Mesenchymal stem cell (in vitro differentiated cells and primary cell): Measurements from ENCODE around the gene CCDC9.
"Not testable (repeated sequence)": the region's sequence is repeated elsewhere in the genome, so short reads cannot be mapped to it uniquely, and the experiment has no call there.

Experiments used
- DNase-seq: peaks from one replicate; pipeline ENCODE4 v3.0.0-alpha.2; 2013
- H2AFZ ChIP-seq: one replicate; pipeline ENCODE4 v1.6.1; 2013; ENCODE audit warnings: low read depth, mild to moderate bottlenecking, control low read depth, inconsistent platforms, low read length, moderate library complexity
- H2AK5ac ChIP-seq: 2 replicates; pipeline ENCODE4 v1.6.1; 2013; ENCODE audit warnings: low read length, moderate library complexity, mild to moderate bottlenecking, inconsistent platforms; ENCODE audit not compliant: severe bottlenecking
- H2BK120ac ChIP-seq: one replicate; pipeline ENCODE4 v1.6.1; 2013; ENCODE audit warnings: low read depth, mild to moderate bottlenecking, inconsistent platforms, low read length, moderate library complexity
- H2BK12ac ChIP-seq, 2 experiments: one replicate each; pipeline ENCODE4 v1.6.1; 2013; ENCODE audit warnings: inconsistent platforms in 2 of 2, low read length in 2 of 2, mild to moderate bottlenecking in 2 of 2, moderate library complexity in 2 of 2, control low read depth in 1 of 2
- H2BK15ac ChIP-seq: one replicate; pipeline ENCODE4 v1.6.1; 2013; ENCODE audit warnings: mild to moderate bottlenecking, low read depth, inconsistent platforms; ENCODE audit not compliant: poor library complexity, severe bottlenecking
- H2BK5ac ChIP-seq: 2 replicates; pipeline ENCODE4 v1.6.1; 2013; ENCODE audit warnings: low read depth, mild to moderate bottlenecking, low read length, control low read depth, inconsistent platforms; ENCODE audit not compliant: poor library complexity, severe bottlenecking
- H3K14ac ChIP-seq, 2 experiments: one replicate each; pipeline ENCODE4 v1.6.1; 2013; ENCODE audit warnings: inconsistent platforms in 2 of 2, low read length in 2 of 2, control low read depth in 1 of 2, mild to moderate bottlenecking in 1 of 2, moderate library complexity in 1 of 2
- H3K18ac ChIP-seq, 2 experiments: one replicate each; pipeline ENCODE4 v1.6.1; 2013; ENCODE audit warnings: inconsistent platforms in 2 of 2, low read length in 2 of 2, control low read depth in 1 of 2, low read depth in 1 of 2, mild to moderate bottlenecking in 1 of 2
- H3K23ac ChIP-seq, 2 experiments: one replicate each; pipeline ENCODE4 v1.6.1; 2013; ENCODE audit warnings: inconsistent platforms in 2 of 2, low read length in 2 of 2, mild to moderate bottlenecking in 2 of 2, moderate library complexity in 2 of 2, control low read depth in 1 of 2
- H3K27ac ChIP-seq: 2 replicates; pipeline ENCODE4 v1.5.1; 2013; ENCODE audit warnings: mild to moderate bottlenecking, moderate library complexity, low read length, control low read depth, inconsistent platforms; ENCODE audit not compliant: poor library complexity, severe bottlenecking
- H3K27me3 ChIP-seq, 2 experiments: 2 replicates each; pipeline versions ENCODE4 v1.6.1 to v1.7.0; 2013; ENCODE audit warnings: low read length in 2 of 2, mild to moderate bottlenecking in 2 of 2, moderate library complexity in 2 of 2, control low read depth in 1 of 2, inconsistent platforms in 1 of 2; ENCODE audit not compliant: control insufficient read depth in 1 of 2, insufficient read depth in 1 of 2
- H3K36me3 ChIP-seq, 2 experiments: 2 replicates each; pipeline versions ENCODE4 v1.6.1 to v1.7.0; 2013; ENCODE audit warnings: low read length in 2 of 2, control low read depth in 1 of 2, inconsistent platforms in 1 of 2, low read depth in 1 of 2, mild to moderate bottlenecking in 1 of 2; ENCODE audit not compliant: insufficient read depth in 2 of 2, control insufficient read depth in 1 of 2
- H3K4ac ChIP-seq, 2 experiments: one replicate each; pipeline ENCODE4 v1.6.1; 2013; ENCODE audit warnings: inconsistent platforms in 2 of 2, low read length in 2 of 2, mild to moderate bottlenecking in 2 of 2, moderate library complexity in 2 of 2, control low read depth in 1 of 2, low read depth in 1 of 2
- H3K4me1 ChIP-seq: 2 replicates; pipeline ENCODE4 v1.6.1; 2013; ENCODE audit warnings: low read depth, low read length, control low read depth; ENCODE audit not compliant: control insufficient read depth, insufficient read depth
- H3K4me2 ChIP-seq: 2 replicates; pipeline ENCODE4 v1.6.1; 2013; ENCODE audit warnings: low read length, mild to moderate bottlenecking, inconsistent platforms; ENCODE audit not compliant: poor library complexity, severe bottlenecking
- H3K4me3 ChIP-seq, 2 experiments: 2 replicates each; pipeline versions ENCODE4 v1.5.1 to v1.7.0; 2013; ENCODE audit warnings: low read length in 2 of 2, mild to moderate bottlenecking in 2 of 2, control low read depth in 1 of 2, low read depth in 1 of 2; ENCODE audit not compliant: insufficient read depth in 1 of 2
- H3K79me1 ChIP-seq: replicated peaks from 2 replicates; pipeline ENCODE4 v1.6.1; 2013; ENCODE audit warnings: mild to moderate bottlenecking, control low read depth, low read length, inconsistent platforms; ENCODE audit not compliant: poor library complexity, severe bottlenecking
- H3K9ac ChIP-seq: 2 replicates; pipeline ENCODE4 v1.7.0; 2013; ENCODE audit warnings: mild to moderate bottlenecking, low read length, moderate library complexity
- H3K9me3 ChIP-seq: 2 replicates; pipeline ENCODE4 v1.7.0; 2013; ENCODE audit warnings: mild to moderate bottlenecking, low read length; ENCODE audit not compliant: control insufficient read depth
- H4K8ac ChIP-seq: one replicate; pipeline ENCODE4 v1.6.1; 2013; ENCODE audit warnings: inconsistent platforms, mild to moderate bottlenecking, low read length, moderate library complexity
- H4K91ac ChIP-seq: one replicate; pipeline ENCODE4 v1.6.1; 2013; ENCODE audit warnings: mild to moderate bottlenecking, low read length, inconsistent platforms
- WGBS: methylation state at CpG from one replicate; pipeline ENCODE4 v1.1.7; 2013; ENCODE audit warnings: mixed read lengths; 5-methylcytosine and 5-hydroxymethylcytosine counted together

Gene CCDC9

DNA sequence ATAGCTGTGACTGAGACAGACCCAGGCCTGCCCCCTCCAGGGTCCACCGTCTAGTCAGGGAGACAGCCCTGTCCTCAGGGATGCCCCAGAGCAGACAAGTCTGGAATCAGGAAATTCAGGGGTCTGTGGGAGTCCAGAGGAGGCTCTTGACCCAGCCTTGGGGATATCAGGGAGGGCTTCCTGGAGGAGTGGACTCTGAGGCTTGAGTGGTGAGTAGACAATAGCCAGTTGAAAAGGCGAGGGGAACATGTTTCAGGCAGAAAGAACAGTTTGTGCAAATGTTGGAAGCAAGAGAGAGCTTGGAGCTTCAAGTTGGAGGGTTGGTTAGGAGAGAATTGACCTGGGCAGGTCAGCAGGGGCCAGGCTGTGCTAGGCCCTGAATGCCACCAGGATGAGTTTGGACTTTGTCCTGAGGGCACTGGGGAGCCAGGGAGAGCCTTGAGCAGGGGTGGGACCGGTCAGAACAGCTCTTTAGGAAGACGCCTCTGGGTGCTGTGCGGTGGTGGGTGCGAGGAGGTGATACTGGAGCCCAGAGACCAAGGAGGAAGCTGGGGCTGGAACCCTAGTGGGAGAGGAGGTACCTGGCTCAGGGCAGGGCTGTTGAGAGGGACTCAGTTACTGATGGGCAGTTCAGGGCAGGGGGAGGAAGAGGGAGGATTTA, 2.7 kb downstream of the CCDC9 start:
- H2BK15ac ChIP-seq: peak overlapping the region; percentile 70
- H3K23ac ChIP-seq: peak overlapping the region in 1 of 2 experiments; percentile 28
- no peak overlapping the region for H3K4me3 ChIP-seq
- H3K79me1 ChIP-seq: peaks cover 25% of the 10 kb centered on the region
- no peak overlapping the region for H2AFZ ChIP-seq
- peak overlapping the region; percentile 93 for H3K9ac ChIP-seq
- H2BK12ac ChIP-seq: no peak overlapping the region
- WGBS: 92% methylated on average over 6 of the region's 6 CpGs
- H4K8ac ChIP-seq: peak overlapping the region; percentile 9
- no peak overlapping the region for H2BK5ac ChIP-seq
- DNase-seq: no peak
- H3K4me2 ChIP-seq: no peak overlapping the region
- no peak overlapping the region for H3K4ac ChIP-seq
- no peak overlapping the region for H4K91ac ChIP-seq
- H3K27me3 ChIP-seq: no peaks in the 10 kb centered on the region
- no peak overlapping the region for H3K14ac ChIP-seq
- H3K18ac ChIP-seq: no peak overlapping the region
- peaks cover 23% of the 10 kb centered on the region for H3K4me1 ChIP-seq
- no peak overlapping the region for H2BK120ac ChIP-seq
- H3K9me3 ChIP-seq: no peaks in the 10 kb centered on the region
- no peak overlapping the region for H3K27ac ChIP-seq
- H2AK5ac ChIP-seq: no peak overlapping the region
- H3K36me3 ChIP-seq: peaks cover 44 to 45% of the 10 kb centered on the region in 2 experiments

DNA sequence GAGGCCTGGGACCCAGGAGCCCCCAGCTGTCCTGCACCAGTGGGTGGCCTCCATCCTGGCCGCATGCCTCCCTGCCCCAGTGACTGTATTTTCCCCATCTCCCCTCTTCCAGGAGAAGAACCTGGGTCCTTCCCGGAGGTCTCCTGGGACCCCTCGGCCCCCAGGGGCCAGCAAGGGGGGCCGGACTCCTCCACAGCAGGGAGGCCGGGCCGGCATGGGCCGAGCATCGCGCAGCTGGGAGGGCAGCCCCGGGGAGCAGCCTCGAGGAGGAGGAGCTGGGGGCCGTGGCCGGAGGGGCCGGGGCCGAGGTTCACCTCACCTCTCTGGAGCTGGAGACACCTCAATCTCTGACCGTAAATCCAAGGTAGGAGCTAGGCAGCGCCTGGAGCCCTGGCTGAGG, 4.2 kb downstream of the CCDC9 start:
- Histone ChIP-seq H4K8ac (no peak overlapping the region), H3K4me2 (no peak overlapping the region), H3K9ac (no peak overlapping the region), H4K91ac (no peak overlapping the region), H3K36me3 (peaks cover 58 to 60% of the 10 kb centered on the region in 2 experiments), H2BK12ac (no peak overlapping the region), H3K4ac (no peak overlapping the region), H2AFZ (no peak overlapping the region), H2BK120ac (no peak overlapping the region), H3K14ac (peak overlapping the region in 1 of 2 experiments; percentile 28), H3K4me3 (no peak overlapping the region), H3K79me1 (peaks cover 35% of the 10 kb centered on the region), H2AK5ac (no peak overlapping the region), H3K9me3 (no peaks in the 10 kb centered on the region), H3K27me3 (no peaks in the 10 kb centered on the region), H3K23ac (no peak overlapping the region), H3K18ac (no peak overlapping the region), H3K27ac (no peak overlapping the region), H2BK15ac (no peak overlapping the region), H2BK5ac (no peak overlapping the region), H3K4me1 (peaks cover 20% of the 10 kb centered on the region)
- WGBS: 96% methylated on average over 17 of the region's 17 CpGs
- no peak for DNase-seq

DNA sequence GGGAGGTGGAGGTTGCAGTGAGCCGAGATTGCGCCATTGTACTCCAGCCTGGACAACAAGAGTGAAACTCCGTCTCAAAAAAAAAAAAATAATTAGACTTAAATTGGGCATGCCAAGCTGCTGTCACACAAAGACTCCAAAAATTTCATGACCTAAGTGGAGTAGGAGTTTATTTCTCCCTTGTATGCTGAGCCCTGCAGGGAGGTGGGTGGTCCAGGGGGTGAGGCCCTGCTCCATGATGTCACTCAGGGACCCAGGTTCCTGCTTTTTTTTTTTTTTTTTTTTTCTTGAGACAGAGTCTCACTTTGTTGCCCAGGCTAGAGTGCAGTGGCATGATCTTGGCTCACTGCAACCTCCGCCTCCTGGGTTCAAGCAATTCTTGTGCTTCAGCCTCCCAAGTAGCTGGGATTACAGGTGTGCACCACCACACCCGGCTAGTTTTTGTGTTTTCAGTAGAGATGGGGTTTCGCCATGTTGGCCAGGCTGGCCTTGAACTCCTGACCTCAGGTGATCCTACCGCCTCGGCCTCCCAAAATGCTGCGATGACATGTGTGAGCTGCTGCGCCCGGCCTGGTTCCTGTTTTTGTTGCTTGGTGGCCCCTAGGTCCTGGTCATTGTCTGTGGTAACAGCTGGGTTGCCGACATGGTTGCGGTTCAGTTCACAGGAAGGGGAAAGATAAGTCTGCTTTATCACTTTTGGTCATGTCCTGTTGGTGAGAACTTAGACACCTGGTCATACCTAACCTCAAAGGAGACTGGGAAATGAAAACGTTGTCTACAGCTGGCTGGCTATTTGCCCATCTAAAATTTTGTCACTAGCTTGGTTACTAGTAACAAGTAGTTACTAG, 5.8 kb downstream of the CCDC9 start:
- not testable (repeated sequence) for H3K23ac ChIP-seq
- H3K36me3 ChIP-seq: peaks cover 69 to 73% of the 10 kb centered on the region in 2 experiments

DNA sequence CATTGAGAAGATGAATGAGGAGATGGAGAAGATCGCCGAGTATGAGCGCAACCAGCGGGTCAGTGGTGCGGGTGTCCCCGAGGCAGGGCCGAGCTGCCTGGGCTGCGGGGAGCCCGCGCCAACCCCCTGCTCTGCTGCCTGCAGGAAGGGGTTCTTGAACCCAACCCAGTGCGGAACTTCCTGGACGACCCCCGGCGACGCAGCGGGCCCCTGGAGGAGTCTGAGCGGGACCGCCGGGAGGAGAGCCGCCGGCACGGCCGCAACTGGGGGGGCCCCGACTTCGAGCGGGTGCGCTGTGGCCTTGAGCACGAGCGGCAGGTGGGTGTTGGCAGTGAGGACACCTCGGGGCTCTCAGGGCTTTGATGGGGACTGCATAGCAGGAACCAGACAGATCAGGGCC, 8.3 kb downstream of the CCDC9 start:
- H3K9me3 ChIP-seq: no peaks in the 10 kb centered on the region
- H3K4me1 ChIP-seq: peaks cover 4% of the 10 kb centered on the region
- H2BK15ac ChIP-seq: no peak overlapping the region
- H3K9ac ChIP-seq: no peak overlapping the region
- no peak overlapping the region for H3K14ac ChIP-seq
- H3K4ac ChIP-seq: no peak overlapping the region
- no peak overlapping the region for H2BK12ac ChIP-seq
- H3K79me1 ChIP-seq: peaks cover 41% of the 10 kb centered on the region
- no peak overlapping the region for H2AFZ ChIP-seq
- no peaks in the 10 kb centered on the region for H3K27me3 ChIP-seq
- H2BK120ac ChIP-seq: no peak overlapping the region
- H3K27ac ChIP-seq: no peak overlapping the region
- H2AK5ac ChIP-seq: no peak overlapping the region
- H4K8ac ChIP-seq: no peak overlapping the region
- peaks cover 69 to 75% of the 10 kb centered on the region in 2 experiments for H3K36me3 ChIP-seq
- no peak overlapping the region for H3K18ac ChIP-seq
- no peak overlapping the region for H4K91ac ChIP-seq
- no peak for DNase-seq
- H2BK5ac ChIP-seq: no peak overlapping the region
- no peak overlapping the region for H3K4me2 ChIP-seq
- 98% methylated on average over 30 of the region's 30 CpGs for WGBS
- H3K4me3 ChIP-seq: no peak overlapping the region
- no peak overlapping the region for H3K23ac ChIP-seq

More for the DNA sequence above, 5.8 kb downstream of the CCDC9 start:
- H2AK5ac ChIP-seq, H3K4me3 ChIP-seq, H4K91ac ChIP-seq, H3K9ac ChIP-seq, DNase-seq, H3K9me3 ChIP-seq, H2AFZ ChIP-seq, H2BK15ac ChIP-seq, H4K8ac ChIP-seq, H3K27me3 ChIP-seq, H2BK120ac ChIP-seq, H3K4me2 ChIP-seq, H2BK5ac ChIP-seq, H3K4ac ChIP-seq, H3K27ac ChIP-seq, H2BK12ac ChIP-seq, H3K14ac ChIP-seq, H3K18ac ChIP-seq: not testable (repeated sequence)
- 97% methylated on average over 11 of the region's 14 CpGs for WGBS
- Histone ChIP-seq H3K79me1 (peaks cover 40% of the 10 kb centered on the region), H3K4me1 (peaks cover 16% of the 10 kb centered on the region)
